Measurements from ENCODE around the gene FAM177B.

FAM177B gene

GRCh38 chr1:222788402-222789156 lies 51.6 kb downstream of the FAM177B start:
- DNase-seq (ENCODE audit: low read depth) = no peak
- no peaks in the 10 kb centered on the region for H3K9me3 ChIP-seq (ENCODE audit: control insufficient read depth, low read length)
- no peaks in the 10 kb centered on the region for H3K36me3 ChIP-seq (ENCODE audit: control insufficient read depth, insufficient read depth, low read length, severe bottlenecking)
- no peak overlapping the region for H3K4me3 ChIP-seq (ENCODE audit: low read length)
- peaks cover 5% of the 10 kb centered on the region for H3K4me1 ChIP-seq (ENCODE audit: control insufficient read depth, insufficient read depth, low read length)
- H3K9ac ChIP-seq (ENCODE audit: low read length) = no peak overlapping the region
- H3K27me3 ChIP-seq (replicated peaks; ENCODE audit: control insufficient read depth, insufficient read depth, low read length) = no peaks in the 10 kb centered on the region

GRCh38 chr1:222790115-222790514 lies 53.1 kb downstream of the FAM177B start:
- Histone ChIP-seq H3K9ac (ENCODE audit: low read length) (no peak overlapping the region), H3K9me3 (ENCODE audit: control insufficient read depth, low read length) (no peaks in the 10 kb centered on the region), H3K4me3 (ENCODE audit: low read length) (no peak overlapping the region), H3K36me3 (ENCODE audit: control insufficient read depth, insufficient read depth, low read length, severe bottlenecking) (no peaks in the 10 kb centered on the region), H3K4me1 (ENCODE audit: control insufficient read depth, insufficient read depth, low read length) (peaks cover 5% of the 10 kb centered on the region), H3K27me3 (replicated peaks; ENCODE audit: control insufficient read depth, insufficient read depth, low read length) (no peaks in the 10 kb centered on the region)
- DNase-seq (ENCODE audit: low read depth) = no peak

- H3K36me3 ChIP-seq (ENCODE audit: control insufficient read depth, insufficient read depth, low read length, severe bottlenecking) = no peaks in the 10 kb centered on the region
- no peak overlapping the region for H3K9ac ChIP-seq (ENCODE audit: low read length)
- no peaks in the 10 kb centered on the region for H3K9me3 ChIP-seq (ENCODE audit: control insufficient read depth, low read length)
- H3K4me3 ChIP-seq (ENCODE audit: low read length) = no peak overlapping the region
- no peak for DNase-seq (ENCODE audit: low read depth)
- peaks cover 5% of the 10 kb centered on the region for H3K4me1 ChIP-seq (ENCODE audit: control insufficient read depth, insufficient read depth, low read length)
- no peaks in the 10 kb centered on the region for H3K27me3 ChIP-seq (replicated peaks; ENCODE audit: control insufficient read depth, insufficient read depth, low read length)
Observed at GRCh38 chr1:222790520-222790919, 53.5 kb downstream of the FAM177B start.

- Histone ChIP-seq H3K36me3 (ENCODE audit: control insufficient read depth, insufficient read depth, low read length, severe bottlenecking) (no peaks in the 10 kb centered on the region), H3K4me3 (ENCODE audit: low read length) (no peak overlapping the region), H3K9ac (ENCODE audit: low read length) (no peak overlapping the region), H3K9me3 (ENCODE audit: control insufficient read depth, low read length) (no peaks in the 10 kb centered on the region), H3K4me1 (ENCODE audit: control insufficient read depth, insufficient read depth, low read length) (peaks cover 5% of the 10 kb centered on the region), H3K27me3 (replicated peaks; ENCODE audit: control insufficient read depth, insufficient read depth, low read length) (no peaks in the 10 kb centered on the region)
- DNase-seq (ENCODE audit: low read depth) = no peak
Observed at GRCh38 chr1:222791006-222791710, 54.2 kb downstream of the FAM177B start.

GRCh38 chr1:222792744-222793143 lies 55.7 kb downstream of the FAM177B start:
- DNase-seq (ENCODE audit: low read depth) = peak; percentile 75
- no peaks in the 10 kb centered on the region for H3K36me3 ChIP-seq (ENCODE audit: control insufficient read depth, insufficient read depth, low read length, severe bottlenecking)
- H3K4me3 ChIP-seq (ENCODE audit: low read length) = no peak overlapping the region
- H3K9ac ChIP-seq (ENCODE audit: low read length) = no peak overlapping the region
- no peaks in the 10 kb centered on the region for H3K27me3 ChIP-seq (replicated peaks; ENCODE audit: control insufficient read depth, insufficient read depth, low read length)
- peaks cover 3% of the 10 kb centered on the region for H3K4me1 ChIP-seq (ENCODE audit: control insufficient read depth, insufficient read depth, low read length)
- no peaks in the 10 kb centered on the region for H3K9me3 ChIP-seq (ENCODE audit: control insufficient read depth, low read length)

- Histone ChIP-seq H3K9me3 (ENCODE audit: control insufficient read depth, low read length) (no peaks in the 10 kb centered on the region), H3K9ac (ENCODE audit: low read length) (no peak overlapping the region), H3K36me3 (ENCODE audit: control insufficient read depth, insufficient read depth, low read length, severe bottlenecking) (no peaks in the 10 kb centered on the region), H3K4me3 (ENCODE audit: low read length) (no peak overlapping the region), H3K27me3 (replicated peaks; ENCODE audit: control insufficient read depth, insufficient read depth, low read length) (no peaks in the 10 kb centered on the region), H3K4me1 (ENCODE audit: control insufficient read depth, insufficient read depth, low read length) (peaks cover 4% of the 10 kb centered on the region)
- DNase-seq (ENCODE audit: low read depth) = no peak
Observed at GRCh38 chr1:222794656-222795474, 57.9 kb downstream of the FAM177B start.

GRCh38 chr1:222798116-222798515 lies 61.1 kb downstream of the FAM177B start:
- no peaks in the 10 kb centered on the region for H3K36me3 ChIP-seq (ENCODE audit: control insufficient read depth, insufficient read depth, low read length, severe bottlenecking)
- no peak overlapping the region for H3K4me3 ChIP-seq (ENCODE audit: low read length)
- H3K9me3 ChIP-seq (ENCODE audit: control insufficient read depth, low read length) = no peaks in the 10 kb centered on the region
- peaks cover 4% of the 10 kb centered on the region for H3K4me1 ChIP-seq (ENCODE audit: control insufficient read depth, insufficient read depth, low read length)
- peak; percentile 65 for DNase-seq (ENCODE audit: low read depth)
- H3K9ac ChIP-seq (ENCODE audit: low read length) = no peak overlapping the region
- no peaks in the 10 kb centered on the region for H3K27me3 ChIP-seq (replicated peaks; ENCODE audit: control insufficient read depth, insufficient read depth, low read length)

GRCh38 chr1:222798975-222799374 lies 62.0 kb downstream of the FAM177B start:
- Histone ChIP-seq H3K4me1 (ENCODE audit: control insufficient read depth, insufficient read depth, low read length) (peaks cover 4% of the 10 kb centered on the region), H3K27me3 (replicated peaks; ENCODE audit: control insufficient read depth, insufficient read depth, low read length) (no peaks in the 10 kb centered on the region), H3K9ac (ENCODE audit: low read length) (no peak overlapping the region), H3K9me3 (ENCODE audit: control insufficient read depth, low read length) (no peaks in the 10 kb centered on the region), H3K36me3 (ENCODE audit: control insufficient read depth, insufficient read depth, low read length, severe bottlenecking) (no peaks in the 10 kb centered on the region), H3K4me3 (ENCODE audit: low read length) (no peak overlapping the region)
- DNase-seq (ENCODE audit: low read depth) = no peak
